Tibial artery (tissue), 4 donors: ENCODE data around the gene MAGI2.
"Not testable (repeated sequence)": the region's sequence is repeated elsewhere in the genome, so short reads cannot be mapped to it uniquely, and the experiment has no call there.

ENCODE experiments used
- DNase-seq, 2 donors: peaks; one replicate each; pipeline ENCODE4 v3.0.0-alpha.2; 2019
- H3K27ac ChIP-seq, 2 donors: fragments of 200-600 bp; sonication (generic) in 1 of 2; 1 replicate in 1 of 2; 2 replicates in 1 of 2; pipeline ENCODE4 v1.5.1; 2018 to 2019; ENCODE audit warnings: mild to moderate bottlenecking in 1 of 2
- H3K27me3 ChIP-seq, 2 donors: fragments of 200-600 bp; sonication (generic) in 1 of 2; one replicate each; pipeline versions ENCODE4 v1.5.1 to v1.6.0; 2016 to 2019
- H3K36me3 ChIP-seq, 3 donors: fragments of 200-600 bp; sonication (generic) in 2 of 3; one replicate each; pipeline ENCODE4 v1.5.1; 2016 to 2019; ENCODE audit warnings: mild to moderate bottlenecking in 2 of 3
- H3K4me1 ChIP-seq, 4 donors: fragments of 200-600 bp; sonication (generic) in 2 of 4; 1 replicate in 3 of 4; 2 replicates in 1 of 4; pipeline ENCODE4 v1.5.1; 2016 to 2019
- H3K4me3 ChIP-seq, 2 donors: fragments of 200-600 bp; sonication (generic) in 1 of 2; 1 replicate in 1 of 2; 2 replicates in 1 of 2; pipeline ENCODE4 v1.5.1; 2018 to 2019; ENCODE audit warnings: mild to moderate bottlenecking in 2 of 2
- H3K9me3 ChIP-seq, 3 donors: fragments of 200-600 bp; sonication (generic) in 1 of 3; one replicate each; pipeline ENCODE4 v1.5.1; 2016 to 2019
- CTCF ChIP-seq, 2 experiments: fragments of 200-600 bp in 1 of 2; fragments of 450-650 bp in 1 of 2; IDR thresholded peaks; one replicate each; pipeline ENCODE4 v1.5.1; 2017 to 2019; ENCODE audit warnings: antibody characterized with exemption in 2 of 2, mild to moderate bottlenecking in 1 of 2, moderate library complexity in 1 of 2
- intact Hi-C: fragments of 100-400 bp; cut with DNase I; formaldehyde crosslinking; loops from one replicate; pipeline ENCODE4 v1.15.0; 2023; ENCODE audit warnings: low total_unique reads

Gene MAGI2

DNA sequence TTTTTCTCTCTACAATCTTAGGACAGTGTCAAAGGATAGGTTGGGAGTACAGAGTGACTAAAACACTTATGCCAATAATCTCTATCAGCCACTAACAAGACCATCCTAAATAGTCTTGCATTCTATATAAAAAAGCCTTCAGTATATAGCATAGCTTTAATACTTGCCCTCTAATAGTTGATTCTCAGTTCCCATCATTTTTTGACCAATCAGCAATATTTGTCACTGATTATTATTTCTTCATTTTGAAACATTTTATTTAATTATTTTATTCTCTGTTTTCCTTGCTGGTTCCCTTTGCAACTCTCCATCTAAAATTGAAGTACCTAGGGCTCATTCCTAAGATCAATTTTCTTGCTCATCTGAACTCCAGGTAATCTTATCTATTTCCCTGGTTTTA, 470.0 kb downstream of the MAGI2 start:
- no peaks in the 10 kb centered on the region for H3K36me3 ChIP-seq
- DNase-seq, result no peak
- no peak overlapping the region for H3K4me3 ChIP-seq
- no peaks in the 10 kb centered on the region for H3K9me3 ChIP-seq
- no peaks in the 10 kb centered on the region for H3K27me3 ChIP-seq
- intact Hi-C loops, result no loop called here
- no peak overlapping the region for H3K27ac ChIP-seq
- H3K4me1 ChIP-seq, result no peaks in the 10 kb centered on the region
- no peak for TF ChIP-seq CTCF (IDR thresholded peaks at IDR 0.05)

DNA sequence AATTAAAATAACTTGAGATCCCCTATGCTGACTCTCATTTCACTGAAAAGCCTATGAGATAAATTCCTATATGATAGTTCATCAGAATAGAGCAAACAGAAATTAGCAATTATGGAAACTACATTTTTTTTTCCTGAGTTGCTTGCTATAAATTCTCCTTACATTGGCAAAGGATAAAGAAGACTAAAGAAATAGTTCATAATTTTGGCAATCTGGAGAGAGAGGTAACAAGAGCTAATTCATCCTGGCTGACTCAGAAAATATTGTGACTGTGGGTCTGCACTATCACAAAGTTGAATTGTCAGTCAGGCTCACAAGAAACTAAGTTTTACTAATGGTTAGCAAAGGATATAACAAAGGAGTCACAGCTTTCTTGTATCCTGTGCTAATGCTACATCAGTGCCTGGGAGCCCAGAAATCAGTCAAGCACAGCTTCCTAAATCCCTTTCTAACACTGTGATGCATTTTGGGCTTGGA, 483.0 kb downstream of the MAGI2 start:
- no peaks in the 10 kb centered on the region for H3K9me3 ChIP-seq
- no peak for DNase-seq
- H3K27ac ChIP-seq, result no peak overlapping the region
- intact Hi-C loops, result no loop called here
- H3K27me3 ChIP-seq, result no peaks in the 10 kb centered on the region
- no peak overlapping the region for H3K4me3 ChIP-seq
- H3K4me1 ChIP-seq, result no peaks in the 10 kb centered on the region
- H3K36me3 ChIP-seq, result no peaks in the 10 kb centered on the region
- TF ChIP-seq CTCF (IDR thresholded peaks at IDR 0.05), result no peak

- Histone ChIP-seq H3K27ac (no peak overlapping the region), H3K36me3 (no peaks in the 10 kb centered on the region), H3K4me3 (no peak overlapping the region), H3K4me1 (no peaks in the 10 kb centered on the region), H3K9me3 (no peaks in the 10 kb centered on the region), H3K27me3 (no peaks in the 10 kb centered on the region)
- TF ChIP-seq CTCF (IDR thresholded peaks at IDR 0.05), result no peak
- intact Hi-C loops, result no loop called here
- DNase-seq, result no peak
These were observed 484.5 kb downstream of the MAGI2 start for GRCh38 chr7:78968951-78969350.

- H3K27ac ChIP-seq, intact Hi-C loops, DNase-seq, H3K4me3 ChIP-seq, H3K9me3 ChIP-seq, H3K27me3 ChIP-seq, H3K36me3 ChIP-seq, H3K4me1 ChIP-seq: not testable (repeated sequence)
These were observed 485.9 kb downstream of the MAGI2 start for GRCh38 chr7:78967561-78967960.

- intact Hi-C loops, result no loop called here
- no peak for TF ChIP-seq CTCF (IDR thresholded peaks at IDR 0.05)
- no peaks in the 10 kb centered on the region for H3K36me3 ChIP-seq
These were observed 486.4 kb downstream of the MAGI2 start for GRCh38 chr7:78967046-78967445.

DNA sequence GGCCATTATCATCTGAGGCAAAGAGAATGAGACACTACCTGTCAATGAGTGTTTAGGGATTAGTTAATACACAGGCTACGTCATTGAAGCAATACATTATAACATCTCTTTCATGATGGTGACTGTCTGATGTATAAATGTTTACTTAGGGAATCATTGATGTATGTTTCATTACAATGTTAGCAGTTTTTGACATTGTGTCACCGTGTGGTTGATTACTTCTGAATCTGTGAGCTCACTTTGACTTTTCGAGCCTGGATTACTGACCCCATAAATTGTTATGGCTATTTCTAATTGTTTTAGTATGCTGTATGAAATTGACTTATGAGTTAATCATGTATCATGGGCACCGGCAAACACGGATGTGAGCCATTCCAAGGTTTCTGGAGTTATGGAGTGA, 494.0 kb downstream of the MAGI2 start:
- Histone ChIP-seq H3K9me3 (no peaks in the 10 kb centered on the region), H3K27ac (no peak overlapping the region), H3K4me1 (no peaks in the 10 kb centered on the region), H3K36me3 (no peaks in the 10 kb centered on the region), H3K4me3 (no peak overlapping the region), H3K27me3 (no peaks in the 10 kb centered on the region)
- no peak for DNase-seq
- no peak for TF ChIP-seq CTCF (IDR thresholded peaks at IDR 0.05)
- intact Hi-C loops, result no loop called here

More at GRCh38 chr7:78967046-78967445, 486.4 kb downstream of the MAGI2 start:
- Histone ChIP-seq H3K27ac (no peak overlapping the region), H3K27me3 (no peaks in the 10 kb centered on the region), H3K4me3 (no peak overlapping the region), H3K9me3 (no peaks in the 10 kb centered on the region), H3K4me1 (no peaks in the 10 kb centered on the region)
- DNase-seq, result no peak
